ENCODE measurements around the gene AGTRAP. TPM values are rescaled to one million over a fixed set of nuclear protein-coding genes. Genes with fewer than 3 reads are reported as not detected.

AGTRAP gene
- total and polyA plus RNA-seq, 9 of the 15 experiments (the other 6 are each of a cell fraction or from before 2014, with no cell fraction given): 26.8 to 105 (median 57.5) TPM

DNA sequence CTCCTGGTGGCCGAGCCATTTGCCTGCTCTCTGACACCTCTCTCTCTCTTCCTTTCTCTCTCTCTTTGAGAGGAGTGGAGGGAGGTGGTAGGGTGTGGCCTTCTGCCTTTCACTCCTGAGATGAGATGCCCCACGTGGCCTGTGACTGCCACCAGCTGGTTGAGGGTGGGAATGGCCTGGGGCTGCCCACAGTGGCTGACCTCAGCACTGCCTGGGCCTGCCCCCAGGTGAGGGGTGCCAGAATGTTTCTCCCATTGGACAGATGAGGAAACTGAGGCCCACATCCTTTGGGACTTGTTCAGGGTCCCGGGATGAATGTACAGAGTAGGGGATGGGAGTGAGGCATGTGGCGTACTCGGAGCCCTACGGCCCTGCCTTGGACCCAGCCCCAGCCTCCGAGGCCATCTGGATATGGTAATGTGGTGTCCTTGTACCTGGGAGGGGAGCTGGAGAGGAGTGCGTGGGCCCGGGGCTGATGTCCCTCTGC is 13.3 kb downstream of the AGTRAP start (continued):
- TF ChIP-seq NFE2 (IDR thresholded peaks at IDR 0.05; ENCODE audit: low read depth): 0 out of 2 replicates have a peak, but pooled peaks have one; percentile 25
- TF ChIP-seq SREBF1 (IDR thresholded peaks at IDR 0.05; ENCODE audit: borderline replicate concordance, low read depth, low read length): no peak
- peak; percentile 64 for TF ChIP-seq CREM (IDR thresholded peaks at IDR 0.05; ENCODE audit: low read depth)
- peak; percentile 66 for TF ChIP-seq JUND (IDR thresholded peaks at IDR 0.05; ENCODE audit: borderline replicate concordance, low read depth, low read length)
- TF ChIP-seq JUND (tag; IDR thresholded peaks at IDR 0.05; ENCODE audit: borderline replicate concordance, low read depth, low read length): peak; percentile 39; the same call in 1 of the 3 replicates
- TF ChIP-seq ERF (CRISPR knock-in tag; IDR thresholded peaks at IDR 0.05): 0 out of 2 replicates have a peak, but pooled peaks have one; percentile 34
- TF ChIP-seq ETV5 (CRISPR knock-in tag; IDR thresholded peaks at IDR 0.05; ENCODE audit: low read depth): peak; percentile 37; the same call in 1 of the 2 replicates
- peak; percentile 48 for TF ChIP-seq NFIC (IDR thresholded peaks at IDR 0.05)
- no peak for TF ChIP-seq HSF4 (CRISPR knock-in tag; IDR thresholded peaks at IDR 0.05; ENCODE audit: borderline replicate concordance)
- TF ChIP-seq, protein P1, sequence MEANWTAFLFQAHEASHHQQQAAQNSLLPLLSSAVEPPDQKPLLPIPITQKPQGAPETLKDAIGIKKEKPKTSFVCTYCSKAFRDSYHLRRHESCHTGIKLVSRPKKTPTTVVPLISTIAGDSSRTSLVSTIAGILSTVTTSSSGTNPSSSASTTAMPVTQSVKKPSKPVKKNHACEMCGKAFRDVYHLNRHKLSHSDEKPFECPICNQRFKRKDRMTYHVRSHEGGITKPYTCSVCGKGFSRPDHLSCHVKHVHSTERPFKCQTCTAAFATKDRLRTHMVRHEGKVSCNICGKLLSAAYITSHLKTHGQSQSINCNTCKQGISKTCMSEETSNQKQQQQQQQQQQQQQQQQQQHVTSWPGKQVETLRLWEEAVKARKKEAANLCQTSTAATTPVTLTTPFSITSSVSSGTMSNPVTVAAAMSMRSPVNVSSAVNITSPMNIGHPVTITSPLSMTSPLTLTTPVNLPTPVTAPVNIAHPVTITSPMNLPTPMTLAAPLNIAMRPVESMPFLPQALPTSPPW (CRISPR knock-in tag; IDR thresholded peaks at IDR 0.05): peak; percentile 74
- TF ChIP-seq, protein P2, sequence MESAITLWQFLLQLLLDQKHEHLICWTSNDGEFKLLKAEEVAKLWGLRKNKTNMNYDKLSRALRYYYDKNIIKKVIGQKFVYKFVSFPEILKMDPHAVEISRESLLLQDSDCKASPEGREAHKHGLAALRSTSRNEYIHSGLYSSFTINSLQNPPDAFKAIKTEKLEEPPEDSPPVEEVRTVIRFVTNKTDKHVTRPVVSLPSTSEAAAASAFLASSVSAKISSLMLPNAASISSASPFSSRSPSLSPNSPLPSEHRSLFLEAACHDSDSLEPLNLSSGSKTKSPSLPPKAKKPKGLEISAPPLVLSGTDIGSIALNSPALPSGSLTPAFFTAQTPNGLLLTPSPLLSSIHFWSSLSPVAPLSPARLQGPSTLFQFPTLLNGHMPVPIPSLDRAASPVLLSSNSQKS (CRISPR knock-in tag; IDR thresholded peaks at IDR 0.05): no peak
- no peak for TF ChIP-seq ZNF324 (CRISPR knock-in tag; IDR thresholded peaks at IDR 0.05)
- TF ChIP-seq TOE1 (IDR thresholded peaks at IDR 0.05; ENCODE audit: borderline replicate concordance): peak; percentile 58; the same call in 1 of the 2 replicates
- TF ChIP-seq TOE1 (CRISPR knock-in tag; IDR thresholded peaks at IDR 0.05; ENCODE audit: borderline replicate concordance, low read depth): no peak
- 0 out of 4 replicates have a peak, but pooled peaks of 1 of the 2 experiments have one; percentile 32 for TF ChIP-seq KDM1A (IDR thresholded peaks at IDR 0.05)
- TF ChIP-seq, protein P3, sequence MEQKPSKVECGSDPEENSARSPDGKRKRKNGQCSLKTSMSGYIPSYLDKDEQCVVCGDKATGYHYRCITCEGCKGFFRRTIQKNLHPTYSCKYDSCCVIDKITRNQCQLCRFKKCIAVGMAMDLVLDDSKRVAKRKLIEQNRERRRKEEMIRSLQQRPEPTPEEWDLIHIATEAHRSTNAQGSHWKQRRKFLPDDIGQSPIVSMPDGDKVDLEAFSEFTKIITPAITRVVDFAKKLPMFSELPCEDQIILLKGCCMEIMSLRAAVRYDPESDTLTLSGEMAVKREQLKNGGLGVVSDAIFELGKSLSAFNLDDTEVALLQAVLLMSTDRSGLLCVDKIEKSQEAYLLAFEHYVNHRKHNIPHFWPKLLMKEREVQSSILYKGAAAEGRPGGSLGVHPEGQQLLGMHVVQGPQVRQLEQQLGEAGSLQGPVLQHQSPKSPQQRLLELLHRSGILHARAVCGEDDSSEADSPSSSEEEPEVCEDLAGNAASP (IDR thresholded peaks at IDR 0.05): no peak
- TF ChIP-seq ZNF507 (tag; conservative IDR thresholded peaks at IDR 0.05): no peak
- TF ChIP-seq ZNF707 (CRISPR knock-in tag; conservative IDR thresholded peaks at IDR 0.05): 0 out of 2 replicates have a peak, but pooled peaks have one; percentile 25
- no peak for TF ChIP-seq ZNF282 (CRISPR knock-in tag; IDR thresholded peaks at IDR 0.05)
- TF ChIP-seq, protein P4, sequence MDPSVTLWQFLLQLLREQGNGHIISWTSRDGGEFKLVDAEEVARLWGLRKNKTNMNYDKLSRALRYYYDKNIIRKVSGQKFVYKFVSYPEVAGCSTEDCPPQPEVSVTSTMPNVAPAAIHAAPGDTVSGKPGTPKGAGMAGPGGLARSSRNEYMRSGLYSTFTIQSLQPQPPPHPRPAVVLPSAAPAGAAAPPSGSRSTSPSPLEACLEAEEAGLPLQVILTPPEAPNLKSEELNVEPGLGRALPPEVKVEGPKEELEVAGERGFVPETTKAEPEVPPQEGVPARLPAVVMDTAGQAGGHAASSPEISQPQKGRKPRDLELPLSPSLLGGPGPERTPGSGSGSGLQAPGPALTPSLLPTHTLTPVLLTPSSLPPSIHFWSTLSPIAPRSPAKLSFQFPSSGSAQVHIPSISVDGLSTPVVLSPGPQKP (CRISPR knock-in tag; IDR thresholded peaks at IDR 0.05): no peak
- peak; percentile 60 for TF ChIP-seq ZNF121 (CRISPR knock-in tag; conservative IDR thresholded peaks at IDR 0.05)
- TF ChIP-seq, protein P5, sequence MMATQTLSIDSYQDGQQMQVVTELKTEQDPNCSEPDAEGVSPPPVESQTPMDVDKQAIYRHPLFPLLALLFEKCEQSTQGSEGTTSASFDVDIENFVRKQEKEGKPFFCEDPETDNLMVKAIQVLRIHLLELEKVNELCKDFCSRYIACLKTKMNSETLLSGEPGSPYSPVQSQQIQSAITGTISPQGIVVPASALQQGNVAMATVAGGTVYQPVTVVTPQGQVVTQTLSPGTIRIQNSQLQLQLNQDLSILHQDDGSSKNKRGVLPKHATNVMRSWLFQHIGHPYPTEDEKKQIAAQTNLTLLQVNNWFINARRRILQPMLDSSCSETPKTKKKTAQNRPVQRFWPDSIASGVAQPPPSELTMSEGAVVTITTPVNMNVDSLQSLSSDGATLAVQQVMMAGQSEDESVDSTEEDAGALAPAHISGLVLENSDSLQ (IDR thresholded peaks at IDR 0.05): peak; percentile 66
- no peak for TF ChIP-seq SRSF9 (IDR thresholded peaks at IDR 0.05; ENCODE audit: borderline replicate concordance, low read depth, low read length)
